ENCODE results near the gene METTL6.
"Not testable (repeated sequence)": the region's sequence is repeated elsewhere in the genome, so short reads cannot be mapped to it uniquely, and the experiment has no call there.

METTL6 gene

GRCh38 chr3:15450438-15451215 lies 23.3 kb upstream of the METTL6 start:
- DNase-seq, result no peak

GRCh38 chr3:15449489-15450224 lies 22.3 kb upstream of the METTL6 start:
- DNase-seq, result no peak

- no peak for DNase-seq
Measured at GRCh38 chr3:15443826-15444524, 16.6 kb upstream of the METTL6 start.

GRCh38 chr3:15440891-15441290 lies 13.5 kb upstream of the METTL6 start:
- no peak for DNase-seq

GRCh38 chr3:15439476-15439875 lies 12.1 kb upstream of the METTL6 start:
- DNase-seq, result no peak

GRCh38 chr3:15438983-15439382 lies 11.6 kb upstream of the METTL6 start:
- no peak for DNase-seq

GRCh38 chr3:15436246-15436645 lies 8.9 kb upstream of the METTL6 start:
- no peak for DNase-seq

- no peak for DNase-seq
Measured at GRCh38 chr3:15434756-15435155, 7.4 kb upstream of the METTL6 start.

GRCh38 chr3:15433531-15433930 lies 6.2 kb upstream of the METTL6 start:
- DNase-seq, result no peak

GRCh38 chr3:15431256-15431837 lies 4.0 kb upstream of the METTL6 start:
- DNase-seq, result no peak

- DNase-seq, result no peak
Measured at GRCh38 chr3:15430624-15431023, 3.3 kb upstream of the METTL6 start.

- no peak for DNase-seq
Measured at GRCh38 chr3:15429080-15429479, 1.7 kb upstream of the METTL6 start.

GRCh38 chr3:15428539-15428938 lies 1.2 kb upstream of the METTL6 start:
- no peak for DNase-seq

GRCh38 chr3:15427981-15428380 lies 637 bp upstream of the METTL6 start:
- peak in 1 of 14 donors; percentile 39 for DNase-seq

GRCh38 chr3:15426579-15427118 lies 695 bp downstream of the METTL6 start:
- DNase-seq, result no peak

GRCh38 chr3:15420871-15421270 lies 6.5 kb downstream of the METTL6 start:
- DNase-seq, result no peak

- not testable (repeated sequence) for DNase-seq
Measured at GRCh38 chr3:15410966-15411365, 16.4 kb downstream of the METTL6 start.

- no peak for DNase-seq
Measured at GRCh38 chr3:15409774-15410173, 17.6 kb downstream of the METTL6 start.

- no peak for DNase-seq
Measured at GRCh38 chr3:15409239-15409638, 18.1 kb downstream of the METTL6 start.

GRCh38 chr3:15405448-15406050 lies 21.8 kb downstream of the METTL6 start:
- DNase-seq, result peak in 1 of 14 donors; percentile 17

GRCh38 chr3:15404767-15405166 lies 22.6 kb downstream of the METTL6 start:
- DNase-seq, result no peak

- DNase-seq, result no peak
Measured at GRCh38 chr3:15403965-15404364, 23.4 kb downstream of the METTL6 start.

Data from C1 segment of cervical spinal cord (tissue), 14 donors.